K562 (cell line): ENCODE measurements around the gene UCP3. TPM values are rescaled to one million over a fixed set of nuclear protein-coding genes. Genes with fewer than 3 reads are reported as not detected.

ENCODE experiments used
- ATF7 ChIP-seq: fragments of 450-650 bp; IDR thresholded peaks from 2 replicates; pipeline ENCODE4 v1.7.1; 2014; ENCODE audit warnings: mild to moderate bottlenecking, moderate library complexity
- BCL6 ChIP-seq: fragments of 250-450 bp; sonication (Bioruptor Pico); IDR thresholded peaks from 2 replicates; pipeline ENCODE4 v1.4.0; 2020
- C11orf30 ChIP-seq: fragments of 450-650 bp; IDR thresholded peaks from 2 replicates; pipeline ENCODE4 v1.6.1; 2016; ENCODE audit warnings: low read depth, mild to moderate bottlenecking
- CBFA2T2 ChIP-seq: fragments of 450-650 bp; conservative IDR thresholded peaks from 2 replicates; pipeline ENCODE4 v1.6.1; 2017; ENCODE audit warnings: mild to moderate bottlenecking
- ESRRB ChIP-seq: fragments of 250-450 bp; sonication (Bioruptor Pico); IDR thresholded peaks from 2 replicates; pipeline ENCODE4 v1.5.0; 2020; ENCODE audit warnings: mild to moderate bottlenecking, moderate library complexity, borderline replicate concordance
- HDAC8 ChIP-seq: fragments of 450-650 bp; IDR thresholded peaks from 2 replicates; pipeline ENCODE4 v1.6.1; 2016; ENCODE audit warnings: mild to moderate bottlenecking, missing genetic modification characterization, moderate library complexity, missing compliant biosample characterization
- KLF1 ChIP-seq: fragments of 450-650 bp; IDR thresholded peaks from 2 replicates; pipeline ENCODE4 v1.6.1; 2016; ENCODE audit warnings: missing genetic modification characterization, missing compliant biosample characterization
- NR2C2 ChIP-seq, 2 experiments: fragments of 200-800 bp in 1 of 2; sonication (Bioruptor generic) in 1 of 2; sonication (generic) in 1 of 2; formaldehyde crosslinking in 1 of 2; IDR thresholded peaks; 2 replicates each; pipeline versions ENCODE4 v1.6.1 to v1.8.0; 2016 to 2022; ENCODE audit warnings: mild to moderate bottlenecking in 1 of 2, missing compliant biosample characterization in 1 of 2, missing genetic modification characterization in 1 of 2, missing genetic modification reagents in 1 of 2
- POLR2B ChIP-seq: fragments of 450-650 bp; IDR thresholded peaks from 2 replicates; pipeline ENCODE4 v1.6.1; 2018; ENCODE audit warnings: low read depth; ENCODE audit not compliant: partially characterized antibody
- PTTG1 ChIP-seq: fragments of 450-650 bp; IDR thresholded peaks from 2 replicates; pipeline ENCODE4 v1.6.1; 2016; ENCODE audit warnings: low read depth, mild to moderate bottlenecking, missing genetic modification characterization, missing compliant biosample characterization
- YBX1 ChIP-seq: fragments of 450-650 bp; IDR thresholded peaks from 2 replicates; pipeline ENCODE4 v1.7.1; 2016; ENCODE audit warnings: mild to moderate bottlenecking
- ZNF431 ChIP-seq: sonication (generic); formaldehyde crosslinking; IDR thresholded peaks from 2 replicates; pipeline ENCODE4 v1.8.0; 2022; ENCODE audit warnings: mild to moderate bottlenecking, missing genetic modification reagents
- polyA plus RNA-seq, 8 experiments: library from polyadenylated mRNA; depleted of rRNA in 4 of 8; stranded (reverse) in 5 of 8; unstranded in 3 of 8; fragments of >200 nt; fragmentation: Nextera tagmentation in 2 of 8; fragmentation: Illumina TruSeq in 1 of 8; extraction: Ambion mirVana in 2 of 8; extraction: Trizol in 1 of 8; gene quantifications; 2 replicates each; pipeline versions ENCODE4 v1.2.1 to v1.2.3, GENCODE V29; 2011 to 2014; ENCODE audit warnings: inconsistent platforms in 1 of 8, missing spikeins in 1 of 8
- total RNA-seq, 7 experiments: library from RNA; depleted of rRNA in 6 of 7; stranded (reverse); fragments of >200 nt in 6 of 7; fragmentation: Illumina TruSeq in 2 of 7; extraction: Trizol in 2 of 7; gene quantifications; 2 replicates each; pipeline versions ENCODE4 v1.2.1 to v1.2.3, GENCODE V29; 2011 to 2021; ENCODE audit warnings: low replicate concordance in 1 of 7
- TF ChIP-seq, protein P1 (sequence below): fragments of 250-450 bp; sonication (Bioruptor Pico); IDR thresholded peaks from 2 replicates; pipeline ENCODE4 v1.5.0; 2022; ENCODE audit warnings: mild to moderate bottlenecking
- TF ChIP-seq, protein P2 (sequence below): fragments of 450-650 bp; IDR thresholded peaks from 2 replicates; pipeline ENCODE4 v1.6.1; 2018; ENCODE audit warnings: mild to moderate bottlenecking, low read depth; ENCODE audit not compliant: partially characterized antibody
- TF ChIP-seq, protein P3 (sequence below): fragments of 250-450 bp; sonication (Bioruptor Pico); IDR thresholded peaks from 2 replicates; pipeline ENCODE4 v1.9.0; 2021; ENCODE audit warnings: mild to moderate bottlenecking, inconsistent platforms

UCP3 gene
- total and polyA plus RNA-seq, 9 of the 15 experiments (the other 6 are each of a cell fraction or from before 2014, with no cell fraction given), result 0.05 to 0.65 (median 0.25) TPM; not detected in 2

DNA sequence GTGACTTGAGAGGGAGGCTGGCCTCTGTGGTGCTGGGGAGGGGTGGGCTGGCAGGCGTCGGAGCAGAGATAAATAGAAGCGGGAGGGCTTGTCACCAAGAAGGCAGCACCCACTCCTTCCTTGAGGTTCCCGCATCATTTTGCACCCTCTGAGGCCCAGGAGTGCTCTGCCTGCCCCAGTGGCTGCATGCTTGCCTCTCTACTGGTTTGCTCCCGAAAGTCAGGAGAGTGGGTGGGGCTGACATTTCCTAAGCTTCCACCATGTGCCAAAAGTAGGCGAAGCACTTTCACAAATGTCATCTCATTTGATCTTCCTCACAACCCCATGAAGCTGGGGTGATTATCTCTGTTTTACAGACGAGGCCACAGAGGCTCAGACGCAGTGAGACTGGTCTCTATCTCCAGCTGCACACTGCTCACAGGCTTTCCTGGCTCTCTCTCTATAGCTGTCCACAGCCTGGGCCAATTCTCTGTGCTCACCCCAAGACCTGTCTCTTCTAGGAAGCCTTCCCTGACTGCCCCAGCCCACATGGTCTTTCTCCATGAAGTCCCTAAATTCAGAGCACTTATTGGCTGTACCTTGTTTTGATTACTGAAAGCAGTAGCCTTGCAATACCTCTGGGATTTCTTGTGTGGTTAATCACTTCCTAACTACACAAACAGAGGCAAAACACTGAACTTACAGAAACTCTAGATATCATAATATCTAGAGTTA lies 2.6 kb upstream of the UCP3 start (continued):
- TF ChIP-seq C11orf30 (no peak; the same call in 1 of the 2 replicates), ZNF431 (CRISPR knock-in tag) (peak; percentile 83), HDAC8 (tag) (no peak), POLR2B (no peak), ESRRB (CRISPR knock-in tag) (no peak), PTTG1 (tag) (0 out of 2 replicates have a peak, but pooled peaks have one; percentile 8), ATF7 (peak; percentile 87), NR2C2 (CRISPR knock-in tag; IDR thresholded peaks at IDR 0.05) (no peak), NR2C2 (tag; IDR thresholded peaks at IDR 0.05) (peak; percentile 82), BCL6 (peak; percentile 75; the same call in 1 of the 2 replicates), YBX1 (no peak), CBFA2T2 (peak; percentile 98), KLF1 (tag) (no peak)
- TF ChIP-seq, protein P1, sequence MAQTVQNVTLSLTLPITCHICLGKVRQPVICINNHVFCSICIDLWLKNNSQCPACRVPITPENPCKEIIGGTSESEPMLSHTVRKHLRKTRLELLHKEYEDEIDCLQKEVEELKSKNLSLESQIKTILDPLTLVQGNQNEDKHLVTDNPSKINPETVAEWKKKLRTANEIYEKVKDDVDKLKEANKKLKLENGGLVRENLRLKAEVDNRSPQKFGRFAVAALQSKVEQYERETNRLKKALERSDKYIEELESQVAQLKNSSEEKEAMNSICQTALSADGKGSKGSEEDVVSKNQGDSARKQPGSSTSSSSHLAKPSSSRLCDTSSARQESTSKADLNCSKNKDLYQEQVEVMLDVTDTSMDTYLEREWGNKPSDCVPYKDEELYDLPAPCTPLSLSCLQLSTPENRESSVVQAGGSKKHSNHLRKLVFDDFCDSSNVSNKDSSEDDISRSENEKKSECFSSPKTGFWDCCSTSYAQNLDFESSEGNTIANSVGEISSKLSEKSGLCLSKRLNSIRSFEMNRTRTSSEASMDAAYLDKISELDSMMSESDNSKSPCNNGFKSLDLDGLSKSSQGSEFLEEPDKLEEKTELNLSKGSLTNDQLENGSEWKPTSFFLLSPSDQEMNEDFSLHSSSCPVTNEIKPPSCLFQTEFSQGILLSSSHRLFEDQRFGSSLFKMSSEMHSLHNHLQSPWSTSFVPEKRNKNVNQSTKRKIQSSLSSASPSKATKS (CRISPR knock-in tag), result no peak
- TF ChIP-seq, protein P2, sequence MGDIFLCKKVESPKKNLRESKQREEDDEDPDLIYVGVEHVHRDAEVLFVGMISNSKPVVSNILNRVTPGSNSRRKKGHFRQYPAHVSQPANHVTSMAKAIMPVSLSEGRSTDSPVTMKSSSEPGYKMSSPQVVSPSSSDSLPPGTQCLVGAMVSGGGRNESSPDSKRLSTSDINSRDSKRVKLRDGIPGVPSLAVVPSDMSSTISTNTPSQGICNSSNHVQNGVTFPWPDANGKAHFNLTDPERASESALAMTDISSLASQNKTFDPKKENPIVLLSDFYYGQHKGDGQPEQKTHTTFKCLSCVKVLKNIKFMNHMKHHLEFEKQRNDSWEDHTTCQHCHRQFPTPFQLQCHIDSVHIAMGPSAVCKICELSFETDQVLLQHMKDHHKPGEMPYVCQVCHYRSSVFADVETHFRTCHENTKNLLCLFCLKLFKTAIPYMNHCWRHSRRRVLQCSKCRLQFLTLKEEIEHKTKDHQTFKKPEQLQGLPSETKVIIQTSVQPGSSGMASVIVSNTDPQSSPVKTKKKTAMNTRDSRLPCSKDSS, result no peak
- TF ChIP-seq, protein P3, sequence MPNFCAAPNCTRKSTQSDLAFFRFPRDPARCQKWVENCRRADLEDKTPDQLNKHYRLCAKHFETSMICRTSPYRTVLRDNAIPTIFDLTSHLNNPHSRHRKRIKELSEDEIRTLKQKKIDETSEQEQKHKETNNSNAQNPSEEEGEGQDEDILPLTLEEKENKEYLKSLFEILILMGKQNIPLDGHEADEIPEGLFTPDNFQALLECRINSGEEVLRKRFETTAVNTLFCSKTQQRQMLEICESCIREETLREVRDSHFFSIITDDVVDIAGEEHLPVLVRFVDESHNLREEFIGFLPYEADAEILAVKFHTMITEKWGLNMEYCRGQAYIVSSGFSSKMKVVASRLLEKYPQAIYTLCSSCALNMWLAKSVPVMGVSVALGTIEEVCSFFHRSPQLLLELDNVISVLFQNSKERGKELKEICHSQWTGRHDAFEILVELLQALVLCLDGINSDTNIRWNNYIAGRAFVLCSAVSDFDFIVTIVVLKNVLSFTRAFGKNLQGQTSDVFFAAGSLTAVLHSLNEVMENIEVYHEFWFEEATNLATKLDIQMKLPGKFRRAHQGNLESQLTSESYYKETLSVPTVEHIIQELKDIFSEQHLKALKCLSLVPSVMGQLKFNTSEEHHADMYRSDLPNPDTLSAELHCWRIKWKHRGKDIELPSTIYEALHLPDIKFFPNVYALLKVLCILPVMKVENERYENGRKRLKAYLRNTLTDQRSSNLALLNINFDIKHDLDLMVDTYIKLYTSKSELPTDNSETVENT (CRISPR knock-in tag), result no peak
